Stimulated activated CD4-positive, alpha-beta T cell treated with anti-CD3 and anti-CD28 coated beads, Interleukin-1b, Interleukin-23, amount 100 ng/mL, for 4 hours (primary cell): ENCODE results near the gene UBE2Q1.
"Not testable (repeated sequence)": the region's sequence is repeated elsewhere in the genome, so short reads cannot be mapped to it uniquely, and the experiment has no call there.

Source experiments
- DNase-seq, 2 donors: peaks; one replicate each; pipeline ENCODE4 v3.0.0-alpha.2; 2020; ENCODE audit warnings: low read depth in 2 of 2

Gene UBE2Q1

DNA sequence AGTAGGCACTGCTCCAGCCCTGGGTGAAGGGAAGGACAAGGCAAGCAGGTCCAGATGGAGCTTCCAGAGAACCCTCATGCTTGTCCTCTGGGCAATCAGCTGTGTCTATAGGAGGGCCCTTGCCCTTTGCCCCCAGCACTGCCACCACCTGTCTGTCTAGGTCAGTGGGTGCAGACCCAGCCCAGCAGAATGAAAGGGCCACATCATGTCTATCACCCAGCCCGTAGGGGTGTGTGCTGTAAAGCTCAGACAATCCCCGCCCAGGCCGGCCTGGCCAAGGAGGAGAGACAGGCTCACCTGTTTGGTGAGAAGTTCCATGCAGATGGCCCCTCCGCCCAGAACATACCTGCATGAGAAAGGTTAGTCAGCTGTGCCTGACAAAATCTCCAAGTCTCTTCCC is 7.0 kb downstream of the UBE2Q1 start:
- DNase-seq: no peak

DNA sequence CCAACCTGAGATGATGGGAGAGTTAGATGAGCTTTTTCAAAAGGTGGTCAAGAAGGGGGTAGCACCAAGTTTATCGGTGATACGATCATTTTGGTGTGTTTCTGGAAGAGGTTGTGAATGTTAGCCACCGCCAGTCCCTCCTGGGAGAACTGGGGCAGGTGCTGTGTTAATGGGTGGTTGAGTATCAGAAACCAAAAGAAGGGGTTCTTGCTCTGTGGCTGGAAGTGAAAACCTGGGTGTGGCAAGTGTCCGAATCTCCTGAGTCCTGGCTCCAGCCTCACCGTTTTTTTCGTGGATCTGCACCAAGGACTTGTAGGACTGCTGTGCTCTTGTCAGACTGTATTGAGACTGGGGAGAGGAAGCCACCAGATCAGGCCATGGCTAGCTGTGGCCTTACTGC is 7.8 kb downstream of the UBE2Q1 start:
- no peak for DNase-seq

DNA sequence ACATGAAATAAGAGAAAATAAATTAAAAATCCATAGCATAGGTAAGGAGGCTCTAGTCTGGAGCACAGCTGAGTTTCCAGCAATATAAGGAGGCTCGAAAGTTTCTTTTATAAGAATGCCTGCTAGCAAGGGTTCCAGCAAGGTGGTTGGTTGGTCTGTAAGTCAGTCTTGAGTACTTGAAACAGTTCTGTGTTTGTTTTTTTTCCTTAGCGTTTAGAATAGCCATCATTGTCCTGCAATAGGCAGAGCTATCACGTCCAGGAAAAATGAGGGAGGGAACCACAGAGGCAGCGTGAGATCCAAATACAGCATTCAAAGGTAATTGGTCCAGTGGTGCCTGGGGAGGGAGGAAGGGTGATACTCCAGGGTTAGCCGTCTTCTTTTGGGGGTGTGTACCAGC is 8.4 kb downstream of the UBE2Q1 start:
- no peak for DNase-seq

DNA sequence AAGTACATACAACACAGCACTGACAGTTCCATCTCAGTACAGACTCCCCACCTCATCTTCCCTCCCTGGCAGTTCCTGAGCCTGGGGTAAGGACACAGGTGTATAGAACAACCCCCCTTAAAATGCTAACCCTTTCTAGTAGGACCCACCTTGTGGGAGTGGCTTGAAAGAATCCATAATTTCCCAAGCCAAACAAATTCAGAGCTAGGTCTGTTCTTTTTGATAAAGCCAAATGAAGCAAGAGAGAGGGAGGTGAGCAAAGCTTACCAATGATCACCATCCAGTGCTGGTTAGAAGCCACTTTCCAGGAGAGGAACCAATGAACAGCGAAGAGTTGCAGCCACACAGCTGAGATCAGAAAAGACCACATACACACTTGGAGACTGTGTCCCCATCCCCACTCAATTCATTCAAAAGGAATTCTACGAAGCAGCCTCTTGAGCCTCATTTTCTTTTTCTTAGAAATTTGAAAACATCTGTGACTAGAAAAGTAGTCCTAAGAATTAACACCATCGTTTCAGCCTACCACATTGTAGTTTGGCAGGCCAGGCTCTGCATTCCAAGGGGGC is 9.2 kb downstream of the UBE2Q1 start:
- DNase-seq: no peak

DNA sequence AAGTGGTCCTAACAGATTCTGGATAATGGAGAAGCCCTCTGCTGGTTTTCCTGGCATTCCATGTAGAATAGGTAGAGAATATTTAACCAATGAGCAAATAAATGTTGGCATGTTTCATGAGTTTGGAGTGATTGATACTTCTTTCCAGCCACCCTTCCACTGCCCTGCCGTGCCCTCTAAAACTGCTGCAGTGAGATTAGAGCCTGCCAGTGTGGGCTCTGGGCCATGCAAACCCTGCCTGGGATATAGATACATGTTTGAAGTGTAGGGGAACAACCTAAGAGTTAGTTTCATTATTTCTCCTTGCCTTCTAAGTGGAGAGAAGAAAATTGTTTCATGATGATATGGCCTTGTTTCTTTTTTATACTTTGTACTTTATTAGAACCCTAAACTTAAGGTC is 10.4 kb downstream of the UBE2Q1 start:
- DNase-seq: no peak

GRCh38 chr1:154547105-154547732 is 11.2 kb downstream of the UBE2Q1 start:
- no peak for DNase-seq

- DNase-seq: peak; percentile 24 to 25
These were observed 12.0 kb downstream of the UBE2Q1 start for GRCh38 chr1:154546264-154547063.

DNA sequence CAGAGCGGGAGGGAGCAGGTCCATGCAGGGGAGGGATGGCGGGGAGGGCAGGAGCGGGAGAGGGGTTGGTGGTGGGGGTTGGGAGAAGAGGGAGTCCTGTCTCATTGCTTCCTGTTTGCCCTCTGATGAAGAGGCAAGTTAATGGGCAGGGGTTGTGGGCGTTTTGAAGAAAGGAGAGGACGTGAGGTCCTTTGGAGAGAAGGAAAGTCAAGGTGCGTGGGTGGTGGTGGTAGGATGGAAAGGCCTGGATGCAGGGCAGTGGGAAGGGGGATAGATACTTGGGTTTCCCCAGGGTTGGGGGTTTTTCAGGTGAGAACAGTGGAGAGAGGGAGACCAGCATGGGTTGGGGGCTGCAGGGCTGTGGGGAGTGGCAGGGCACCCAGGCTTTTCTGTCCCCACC is 17.2 kb downstream of the UBE2Q1 start:
- DNase-seq: no peak

GRCh38 chr1:154539486-154540483 is 18.7 kb downstream of the UBE2Q1 start:
- no peak for DNase-seq

- DNase-seq: no peak
These were observed 21.9 kb downstream of the UBE2Q1 start for GRCh38 chr1:154536570-154536969.

DNA sequence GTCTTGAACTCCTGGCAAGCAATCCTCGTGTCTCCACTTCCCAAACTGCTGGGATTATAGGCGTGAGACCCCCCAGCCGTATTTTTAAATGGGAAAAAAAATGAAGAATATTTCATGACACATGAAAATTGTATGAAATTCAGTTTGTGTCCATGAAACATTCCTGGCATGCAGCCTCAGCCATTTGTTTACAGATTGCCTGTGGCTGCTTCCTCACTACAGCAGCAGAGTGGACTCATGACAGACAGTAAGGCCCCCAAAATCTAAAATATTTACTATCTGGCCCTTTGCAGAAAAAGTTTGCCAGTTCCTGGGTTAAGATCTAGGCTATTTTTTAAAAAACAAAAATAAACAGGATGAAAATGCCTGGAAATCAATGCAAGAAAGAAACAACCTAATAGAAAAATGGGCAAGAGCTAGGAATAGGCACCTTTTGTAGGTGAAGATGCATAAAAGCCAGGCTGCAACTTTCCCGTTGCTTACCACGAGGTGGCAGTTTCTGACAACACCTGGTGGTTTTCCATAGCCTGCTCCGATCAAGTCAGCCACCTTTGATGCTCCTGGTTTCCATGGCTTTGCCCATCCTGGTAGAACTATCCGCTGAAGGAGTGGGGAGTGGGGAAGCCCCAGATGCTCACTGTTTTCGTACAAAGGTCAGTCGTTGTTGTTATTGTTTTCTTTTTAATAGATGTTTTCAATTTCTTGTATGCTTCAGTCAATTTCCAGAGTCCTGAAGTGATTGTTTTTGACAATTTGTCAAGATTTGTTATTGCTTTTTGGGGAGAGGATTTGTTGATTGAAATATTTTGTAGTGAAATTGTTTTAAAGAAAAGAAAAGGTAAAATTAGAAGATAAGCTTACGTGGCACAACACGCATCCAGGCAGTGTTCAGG is 24.3 kb downstream of the UBE2Q1 start:
- no peak for DNase-seq

GRCh38 chr1:154531950-154532349 is 26.5 kb downstream of the UBE2Q1 start:
- DNase-seq: not testable (repeated sequence)

DNA sequence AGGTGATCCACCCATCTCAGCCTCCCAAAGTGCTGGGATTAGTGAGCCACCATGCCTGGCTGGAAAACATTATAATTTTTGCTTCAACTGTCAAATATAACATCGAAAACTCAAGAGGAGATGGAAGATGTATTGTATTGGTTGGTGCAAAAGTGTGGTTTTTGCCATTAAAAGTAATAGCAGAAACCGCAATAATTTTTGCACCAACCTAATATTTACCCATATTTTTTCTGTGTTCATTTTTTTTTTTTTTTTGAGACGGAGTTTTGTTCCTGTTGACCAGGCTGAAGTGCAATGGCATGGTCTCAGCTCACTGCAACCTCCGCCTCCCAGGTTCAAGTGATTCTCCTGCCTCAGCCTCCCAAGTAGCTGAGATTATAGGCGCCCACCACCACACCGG is 29.2 kb downstream of the UBE2Q1 start:
- DNase-seq: no peak

DNA sequence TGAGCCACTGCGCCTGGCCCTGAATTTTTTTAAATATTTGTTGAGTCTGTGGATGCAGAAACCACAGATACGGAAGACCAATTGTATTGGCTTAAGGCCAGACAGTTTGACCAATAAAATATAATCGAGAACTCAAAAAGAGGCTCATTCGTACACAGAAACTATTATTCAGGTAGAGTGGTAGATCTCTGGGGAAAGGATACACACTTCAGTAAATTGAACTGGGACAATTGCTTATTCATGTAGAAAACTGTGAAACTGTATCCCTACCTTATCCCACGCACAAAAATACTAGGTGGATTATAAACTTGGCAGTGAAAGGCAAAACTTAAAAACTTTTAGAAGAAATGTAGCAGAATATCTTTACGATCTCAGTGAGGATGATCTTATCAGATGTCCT is 31.3 kb downstream of the UBE2Q1 start:
- DNase-seq: no peak

DNA sequence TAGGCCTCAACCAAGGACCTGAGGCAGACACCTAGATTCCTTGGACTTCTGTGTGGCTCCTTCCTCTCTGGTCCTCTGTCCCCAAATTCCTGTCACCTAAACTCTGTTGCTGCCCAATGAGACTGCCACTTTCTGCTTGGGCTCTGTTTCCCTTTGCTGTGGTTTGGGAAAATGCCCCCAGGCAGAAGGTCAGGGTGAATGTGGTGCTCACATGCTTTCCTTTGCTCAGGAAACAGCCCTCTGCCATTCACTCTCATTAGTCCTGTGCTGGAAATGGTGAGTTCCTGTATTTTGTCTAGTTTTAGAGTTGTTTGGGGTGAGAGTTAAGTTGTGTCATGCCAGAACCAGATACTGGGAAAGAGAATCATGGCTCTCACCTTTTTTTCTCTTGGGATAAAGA is 33.6 kb downstream of the UBE2Q1 start:
- DNase-seq: no peak

- no peak for DNase-seq
These were observed 36.8 kb downstream of the UBE2Q1 start for GRCh38 chr1:154521695-154522094.

GRCh38 chr1:154520333-154520732 is 38.1 kb downstream of the UBE2Q1 start:
- DNase-seq: no peak

DNA sequence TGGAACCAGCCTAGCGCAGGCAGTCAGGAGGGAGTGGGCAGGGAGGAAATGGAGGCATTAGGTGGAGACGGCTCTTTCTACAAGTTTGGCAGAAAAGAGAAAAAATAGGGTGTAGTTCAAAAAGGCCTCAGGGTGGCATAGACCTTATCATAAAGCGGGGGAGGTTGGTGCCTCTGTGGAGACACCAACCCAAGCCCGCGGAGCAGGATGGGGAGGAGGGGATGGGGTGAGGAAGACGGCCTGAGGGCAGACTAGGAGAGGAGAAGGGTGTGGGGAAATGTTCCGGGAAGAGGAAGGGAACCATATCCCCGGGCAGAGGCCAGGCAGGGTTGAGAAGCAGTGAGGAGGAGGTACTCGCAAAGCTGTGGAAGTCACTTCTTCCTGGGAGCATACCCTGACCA is 38.9 kb downstream of the UBE2Q1 start:
- DNase-seq: no peak

- no peak for DNase-seq
These were observed 40.8 kb downstream of the UBE2Q1 start for GRCh38 chr1:154517661-154518060.

- DNase-seq: no peak
These were observed 44.4 kb downstream of the UBE2Q1 start for GRCh38 chr1:154514066-154514553.

GRCh38 chr1:154512760-154513159 is 45.7 kb downstream of the UBE2Q1 start:
- DNase-seq: no peak
